ENCODE results near the gene FAM222B.
"Not testable (repeated sequence)": the region's sequence is repeated elsewhere in the genome, so short reads cannot be mapped to it uniquely, and the experiment has no call there.

FAM222B gene

GRCh38 chr17:28839221-28839620 lies 3.4 kb downstream of the FAM222B start:
- Histone ChIP-seq H3K27me3 (ENCODE audit: control insufficient read depth, insufficient read depth, low read length) (no peaks in the 10 kb centered on the region), H3K36me3 (ENCODE audit: control insufficient read depth, insufficient read depth, low read length) (peaks cover 1% of the 10 kb centered on the region; the same call in 1 of the 2 replicates), H3K9ac (ENCODE audit: low read depth, low read length) (no peak overlapping the region), H3K27ac (ENCODE audit: low read depth, low read length) (no peak overlapping the region), H3K4me1 (ENCODE audit: control insufficient read depth, insufficient read depth, low read length) (no peaks in the 10 kb centered on the region), H3K9me3 (ENCODE audit: control insufficient read depth, insufficient read depth, low read length) (no peaks in the 10 kb centered on the region), H3K4me3 (ENCODE audit: low read depth, low read length) (no peak overlapping the region)

GRCh38 chr17:28836541-28836940 lies 6.0 kb downstream of the FAM222B start:
- H3K4me1 ChIP-seq (ENCODE audit: control insufficient read depth, insufficient read depth, low read length); H3K9ac ChIP-seq (ENCODE audit: low read depth, low read length); H3K4me3 ChIP-seq (ENCODE audit: low read depth, low read length); H3K27ac ChIP-seq (ENCODE audit: low read depth, low read length); H3K27me3 ChIP-seq (ENCODE audit: control insufficient read depth, insufficient read depth, low read length); H3K36me3 ChIP-seq (ENCODE audit: control insufficient read depth, insufficient read depth, low read length); H3K9me3 ChIP-seq (ENCODE audit: control insufficient read depth, insufficient read depth, low read length): not testable (repeated sequence)

- no peaks in the 10 kb centered on the region for H3K4me1 ChIP-seq (ENCODE audit: control insufficient read depth, insufficient read depth, low read length)
- H3K27me3 ChIP-seq (ENCODE audit: control insufficient read depth, insufficient read depth, low read length): no peaks in the 10 kb centered on the region
- H3K9me3 ChIP-seq (ENCODE audit: control insufficient read depth, insufficient read depth, low read length): no peaks in the 10 kb centered on the region
- no peak overlapping the region for H3K9ac ChIP-seq (ENCODE audit: low read depth, low read length)
- peaks cover 13% of the 10 kb centered on the region for H3K36me3 ChIP-seq (ENCODE audit: control insufficient read depth, insufficient read depth, low read length)
- no peak overlapping the region for H3K27ac ChIP-seq (ENCODE audit: low read depth, low read length)
- H3K4me3 ChIP-seq (ENCODE audit: low read depth, low read length): no peak overlapping the region
These were observed 8.2 kb downstream of the FAM222B start for GRCh38 chr17:28834420-28834819.

- Histone ChIP-seq H3K36me3 (ENCODE audit: control insufficient read depth, insufficient read depth, low read length) (peaks cover 5% of the 10 kb centered on the region), H3K9me3 (ENCODE audit: control insufficient read depth, insufficient read depth, low read length) (no peaks in the 10 kb centered on the region), H3K4me3 (ENCODE audit: low read depth, low read length) (no peak overlapping the region), H3K4me1 (ENCODE audit: control insufficient read depth, insufficient read depth, low read length) (no peaks in the 10 kb centered on the region), H3K9ac (ENCODE audit: low read depth, low read length) (no peak overlapping the region), H3K27me3 (ENCODE audit: control insufficient read depth, insufficient read depth, low read length) (no peaks in the 10 kb centered on the region), H3K27ac (ENCODE audit: low read depth, low read length) (no peak overlapping the region)
These were observed 14.1 kb downstream of the FAM222B start for GRCh38 chr17:28828294-28829040.

GRCh38 chr17:28827672-28828071 lies 14.9 kb downstream of the FAM222B start:
- no peaks in the 10 kb centered on the region for H3K27me3 ChIP-seq (ENCODE audit: control insufficient read depth, insufficient read depth, low read length)
- H3K9me3 ChIP-seq (ENCODE audit: control insufficient read depth, insufficient read depth, low read length): no peaks in the 10 kb centered on the region
- H3K9ac ChIP-seq (ENCODE audit: low read depth, low read length): no peak overlapping the region
- no peak overlapping the region for H3K27ac ChIP-seq (ENCODE audit: low read depth, low read length)
- H3K36me3 ChIP-seq (ENCODE audit: control insufficient read depth, insufficient read depth, low read length): peaks cover 5% of the 10 kb centered on the region
- no peak overlapping the region for H3K4me3 ChIP-seq (ENCODE audit: low read depth, low read length)
- no peaks in the 10 kb centered on the region for H3K4me1 ChIP-seq (ENCODE audit: control insufficient read depth, insufficient read depth, low read length)

GRCh38 chr17:28819582-28819981 lies 23.0 kb downstream of the FAM222B start:
- no peaks in the 10 kb centered on the region for H3K27me3 ChIP-seq (ENCODE audit: control insufficient read depth, insufficient read depth, low read length)
- peaks cover 9% of the 10 kb centered on the region; the same call in 1 of the 2 replicates for H3K4me1 ChIP-seq (ENCODE audit: control insufficient read depth, insufficient read depth, low read length)
- H3K9me3 ChIP-seq (ENCODE audit: control insufficient read depth, insufficient read depth, low read length): no peaks in the 10 kb centered on the region
- no peaks in the 10 kb centered on the region for H3K36me3 ChIP-seq (ENCODE audit: control insufficient read depth, insufficient read depth, low read length)
- no peak overlapping the region for H3K9ac ChIP-seq (ENCODE audit: low read depth, low read length)
- H3K4me3 ChIP-seq (ENCODE audit: low read depth, low read length): no peak overlapping the region
- no peak overlapping the region for H3K27ac ChIP-seq (ENCODE audit: low read depth, low read length)

GRCh38 chr17:28818819-28819221 lies 23.8 kb downstream of the FAM222B start:
- Histone ChIP-seq H3K9me3 (ENCODE audit: control insufficient read depth, insufficient read depth, low read length) (no peaks in the 10 kb centered on the region), H3K4me3 (ENCODE audit: low read depth, low read length) (no peak overlapping the region), H3K4me1 (ENCODE audit: control insufficient read depth, insufficient read depth, low read length) (peaks cover 9% of the 10 kb centered on the region; the same call in 1 of the 2 replicates), H3K27me3 (ENCODE audit: control insufficient read depth, insufficient read depth, low read length) (no peaks in the 10 kb centered on the region), H3K9ac (ENCODE audit: low read depth, low read length) (no peak overlapping the region), H3K36me3 (ENCODE audit: control insufficient read depth, insufficient read depth, low read length) (no peaks in the 10 kb centered on the region), H3K27ac (ENCODE audit: low read depth, low read length) (no peak overlapping the region)

- no peak overlapping the region for H3K27ac ChIP-seq (ENCODE audit: low read depth, low read length)
- no peaks in the 10 kb centered on the region for H3K27me3 ChIP-seq (ENCODE audit: control insufficient read depth, insufficient read depth, low read length)
- no peaks in the 10 kb centered on the region for H3K9me3 ChIP-seq (ENCODE audit: control insufficient read depth, insufficient read depth, low read length)
- peaks cover 12% of the 10 kb centered on the region; the same call in 1 of the 2 replicates for H3K4me1 ChIP-seq (ENCODE audit: control insufficient read depth, insufficient read depth, low read length)
- H3K36me3 ChIP-seq (ENCODE audit: control insufficient read depth, insufficient read depth, low read length): no peaks in the 10 kb centered on the region
- no peak overlapping the region for H3K9ac ChIP-seq (ENCODE audit: low read depth, low read length)
- no peak overlapping the region for H3K4me3 ChIP-seq (ENCODE audit: low read depth, low read length)
These were observed 26.1 kb downstream of the FAM222B start for GRCh38 chr17:28816540-28816939.

- Histone ChIP-seq H3K27ac (ENCODE audit: low read depth, low read length) (peak overlapping the region; percentile 98), H3K27me3 (ENCODE audit: control insufficient read depth, insufficient read depth, low read length) (no peaks in the 10 kb centered on the region), H3K36me3 (ENCODE audit: control insufficient read depth, insufficient read depth, low read length) (no peaks in the 10 kb centered on the region), H3K9ac (ENCODE audit: low read depth, low read length) (peak overlapping the region; percentile 92), H3K9me3 (ENCODE audit: control insufficient read depth, insufficient read depth, low read length) (no peaks in the 10 kb centered on the region), H3K4me3 (ENCODE audit: low read depth, low read length) (peak overlapping the region; percentile 88), H3K4me1 (ENCODE audit: control insufficient read depth, insufficient read depth, low read length) (peaks cover 28% of the 10 kb centered on the region)
These were observed 29.7 kb downstream of the FAM222B start for GRCh38 chr17:28812748-28813377.

GRCh38 chr17:28812091-28812747 lies 30.4 kb downstream of the FAM222B start:
- peaks cover 34% of the 10 kb centered on the region for H3K4me1 ChIP-seq (ENCODE audit: control insufficient read depth, insufficient read depth, low read length)

GRCh38 chr17:28811651-28812090 lies 30.9 kb downstream of the FAM222B start:
- Histone ChIP-seq H3K9ac (ENCODE audit: low read depth, low read length) (peak overlapping the region; percentile 67), H3K9me3 (ENCODE audit: control insufficient read depth, insufficient read depth, low read length) (no peaks in the 10 kb centered on the region), H3K4me3 (ENCODE audit: low read depth, low read length) (peak overlapping the region; percentile 88), H3K27ac (ENCODE audit: low read depth, low read length) (peak overlapping the region; percentile 98), H3K36me3 (ENCODE audit: control insufficient read depth, insufficient read depth, low read length) (peaks cover 3% of the 10 kb centered on the region), H3K27me3 (ENCODE audit: control insufficient read depth, insufficient read depth, low read length) (no peaks in the 10 kb centered on the region), H3K4me1 (ENCODE audit: control insufficient read depth, insufficient read depth, low read length) (peaks cover 36% of the 10 kb centered on the region)

More at GRCh38 chr17:28812091-28812747, 30.4 kb downstream of the FAM222B start:
- H3K27me3 ChIP-seq (ENCODE audit: control insufficient read depth, insufficient read depth, low read length): no peaks in the 10 kb centered on the region
- peak overlapping the region; percentile 98 for H3K27ac ChIP-seq (ENCODE audit: low read depth, low read length)
- H3K36me3 ChIP-seq (ENCODE audit: control insufficient read depth, insufficient read depth, low read length): no peaks in the 10 kb centered on the region; the same call in 1 of the 2 replicates
- H3K9ac ChIP-seq (ENCODE audit: low read depth, low read length): peak overlapping the region; percentile 92
- H3K9me3 ChIP-seq (ENCODE audit: control insufficient read depth, insufficient read depth, low read length): no peaks in the 10 kb centered on the region
- H3K4me3 ChIP-seq (ENCODE audit: low read depth, low read length): peak overlapping the region; percentile 88

Measured in HUES48 (cell line).